Neural cell (in vitro differentiated cells): Measurements from ENCODE around the gene FAM171A2. TPM values are rescaled to one million over a fixed set of nuclear protein-coding genes. Genes with fewer than 3 reads are reported as not detected.
A peak's percentile ranks its signal among the peaks of the same experiment; 100 is the strongest.

Source experiments
- H2AFZ ChIP-seq: fragments of 200-600, 300-800 bp; sonication (generic), shearing (Covaris generic); 2 replicates; pipeline ENCODE4 v1.6.0; 2014; ENCODE audit warnings: low read depth, mild to moderate bottlenecking, antibody characterized with exemption, low read length, moderate library complexity
- H3F3A ChIP-seq: fragments of 200-600 bp; shearing (Covaris generic); 2 replicates; pipeline ENCODE4 v1.6.1; 2016; ENCODE audit warnings: mild to moderate bottlenecking, moderate library complexity, mixed read lengths, antibody characterized with exemption, low read length; ENCODE audit not compliant: insufficient read depth, poor library complexity, severe bottlenecking
- H3K27ac ChIP-seq: fragments of 200-600, 300-800 bp; sonication (generic), shearing (Covaris generic); 2 replicates; pipeline ENCODE4 v1.5.1; 2014; ENCODE audit warnings: mild to moderate bottlenecking, low read length, moderate library complexity
- H3K27me3 ChIP-seq: fragments of 300-800, 200-600 bp; sonication (generic), shearing (Covaris generic); 2 replicates; pipeline ENCODE4 v1.6.0; 2014; ENCODE audit warnings: mild to moderate bottlenecking, low read depth, low read length, moderate library complexity; ENCODE audit not compliant: insufficient read depth
- H3K36me3 ChIP-seq: fragments of 300-800, 200-600 bp; sonication (generic), shearing (Covaris generic); 2 replicates; pipeline ENCODE4 v1.5.1; 2014; ENCODE audit warnings: mild to moderate bottlenecking, antibody characterized with exemption, low read length, moderate library complexity; ENCODE audit not compliant: insufficient read depth
- H3K4me2 ChIP-seq: fragments of 300-800, 200-600 bp; sonication (generic), shearing (Covaris generic); 2 replicates; pipeline ENCODE4 v1.6.0; 2014; ENCODE audit warnings: mild to moderate bottlenecking, low read length
- H3K4me3 ChIP-seq: fragments of 300-800, 200-600 bp; sonication (generic), shearing (Covaris generic); 2 replicates; pipeline ENCODE4 v1.5.1; 2014; ENCODE audit warnings: mild to moderate bottlenecking, low read length, moderate library complexity
- H3K79me2 ChIP-seq: fragments of 200-600 bp; shearing (Covaris generic); replicated peaks from 2 replicates; pipeline ENCODE4 v1.6.0; 2014; ENCODE audit warnings: mild to moderate bottlenecking, low read length, moderate library complexity; ENCODE audit not compliant: insufficient read depth
- H3K9ac ChIP-seq: fragments of 300-800, 200-600 bp; sonication (generic), shearing (Covaris generic); 2 replicates; pipeline ENCODE4 v1.6.1; 2016; ENCODE audit warnings: mild to moderate bottlenecking, low read length, mixed read lengths
- H3K9me2 ChIP-seq: fragments of 200-600 bp; shearing (Covaris generic); 2 replicates; pipeline ENCODE4 v1.6.1; 2016; ENCODE audit warnings: mild to moderate bottlenecking, low read length, mixed read lengths; ENCODE audit not compliant: insufficient read depth
- H3K9me3 ChIP-seq: fragments of 200-600, 300-800 bp; sonication (generic), shearing (Covaris generic); 2 replicates; pipeline ENCODE4 v1.6.1; 2016; ENCODE audit warnings: mild to moderate bottlenecking, mixed run types, low read length, moderate library complexity, mixed read lengths
- H4K20me1 ChIP-seq: fragments of 200-600 bp; shearing (Covaris generic); 2 replicates; pipeline ENCODE4 v1.6.1; 2016; ENCODE audit warnings: mild to moderate bottlenecking, mixed run types; ENCODE audit not compliant: insufficient read depth
- CTCF ChIP-seq: fragments of 450-650 bp; IDR thresholded peaks from 2 replicates; pipeline ENCODE4 v1.5.1; 2014; ENCODE audit warnings: antibody characterized with exemption, mild to moderate bottlenecking, moderate library complexity; ENCODE audit not compliant: poor library complexity, severe bottlenecking
- EP300 ChIP-seq: fragments of 450-650 bp; conservative IDR thresholded peaks from 2 replicates; pipeline ENCODE4 v1.6.1; 2014; ENCODE audit warnings: antibody characterized with exemption, mild to moderate bottlenecking, moderate library complexity; ENCODE audit not compliant: poor library complexity, severe bottlenecking
- EZH2 ChIP-seq: fragments of 200-600, 300-800 bp; shearing (Covaris generic), sonication (generic); IDR thresholded peaks from 2 replicates; pipeline ENCODE4 v1.6.1; 2014; ENCODE audit warnings: antibody characterized with exemption, low read length, borderline replicate concordance, mild to moderate bottlenecking; ENCODE audit not compliant: insufficient read depth, poor library complexity, severe bottlenecking
- MXI1 ChIP-seq: fragments of 450-650 bp; conservative IDR thresholded peaks from 2 replicates; pipeline ENCODE4 v1.6.1; 2014; ENCODE audit warnings: antibody characterized with exemption, mild to moderate bottlenecking; ENCODE audit not compliant: poor library complexity, severe bottlenecking
- POLR2AphosphoS5 ChIP-seq: IDR thresholded peaks from 2 replicates; pipeline ENCODE4 v1.6.1; 2012
- RAD21 ChIP-seq: fragments of 450-650 bp; conservative IDR thresholded peaks from 2 replicates; pipeline ENCODE4 v1.6.1; 2014; ENCODE audit warnings: antibody characterized with exemption, mild to moderate bottlenecking, moderate library complexity
- REST ChIP-seq: IDR thresholded peaks from 2 replicates; pipeline ENCODE4 v1.6.1; 2012; ENCODE audit warnings: borderline replicate concordance
- SMC3 ChIP-seq: fragments of 450-650 bp; conservative IDR thresholded peaks from 2 replicates; pipeline ENCODE4 v1.6.1; 2014; ENCODE audit warnings: antibody characterized with exemption, mild to moderate bottlenecking, moderate library complexity; ENCODE audit not compliant: poor library complexity
- TAF1 ChIP-seq: IDR thresholded peaks from 2 replicates; pipeline ENCODE4 v1.6.1; 2012; ENCODE audit warnings: low read depth
- polyA plus RNA-seq: library from polyadenylated mRNA; depleted of rRNA; stranded (reverse); fragments of >200 nt; gene quantifications from 2 replicates; pipeline ENCODE4 v1.2.3, GENCODE V29; 2014

FAM171A2 gene
- polyA plus RNA-seq, 1 donor from 2014 or later = 73.6 TPM

GRCh38 chr17:44387804-44388203 is 24.2 kb upstream of the FAM171A2 start:
- H4K20me1 ChIP-seq = no peaks in the 10 kb centered on the region
- no peak overlapping the region for H3K27ac ChIP-seq
- H3F3A ChIP-seq = no peaks in the 10 kb centered on the region
- H2AFZ ChIP-seq = no peak overlapping the region
- H3K27me3 ChIP-seq = peaks cover 15% of the 10 kb centered on the region
- H3K4me2 ChIP-seq = no peak overlapping the region
- H3K9me3 ChIP-seq = no peaks in the 10 kb centered on the region
- H3K79me2 ChIP-seq = no peaks in the 10 kb centered on the region
- H3K4me3 ChIP-seq = no peak overlapping the region
- H3K9me2 ChIP-seq = no peaks in the 10 kb centered on the region
- no peaks in the 10 kb centered on the region for H3K36me3 ChIP-seq
- no peak for TF ChIP-seq CTCF
- TF ChIP-seq REST = no peak
- no peak for TF ChIP-seq POLR2AphosphoS5
- TF ChIP-seq TAF1 = no peak
- no peak for TF ChIP-seq MXI1
- no peak for TF ChIP-seq EZH2
- no peak for TF ChIP-seq EP300
- no peak for TF ChIP-seq RAD21
- TF ChIP-seq SMC3 = no peak
- H3K9ac ChIP-seq = no peak overlapping the region

- H3K9ac ChIP-seq = no peak overlapping the region
- H3K27ac ChIP-seq = no peak overlapping the region
These were observed 22.5 kb upstream of the FAM171A2 start for GRCh38 chr17:44386182-44386525.

More at GRCh38 chr17:44386182-44386525, 22.5 kb upstream of the FAM171A2 start:
- TF ChIP-seq REST (no peak), TAF1 (no peak), POLR2AphosphoS5 (no peak), CTCF (no peak), MXI1 (no peak)
- Histone ChIP-seq H3K4me3 (peak overlapping the region; percentile 67), H3K27me3 (peaks cover 15% of the 10 kb centered on the region), H3K36me3 (no peaks in the 10 kb centered on the region), H3K79me2 (no peaks in the 10 kb centered on the region), H2AFZ (no peak overlapping the region), H3F3A (no peaks in the 10 kb centered on the region), H3K4me2 (no peak overlapping the region), H3K9me3 (no peaks in the 10 kb centered on the region), H4K20me1 (no peaks in the 10 kb centered on the region), H3K9me2 (no peaks in the 10 kb centered on the region)
